GM18873 (cell line): ENCODE results near the gene FOXL3.
"Not testable (repeated sequence)": the region's sequence is repeated elsewhere in the genome, so short reads cannot be mapped to it uniquely, and the experiment has no call there.

Experiments used
- ATAC-seq: cut with Tn5 transposase; IDR thresholded peaks from one replicate; pipeline ENCODE4 v1.9.1; 2021; ENCODE audit warnings: mild to moderate bottlenecking, moderate library complexity, moderate number of reproducible peaks; ENCODE audit not compliant: unreplicated experiment, low FRiP score

FOXL3 gene

DNA sequence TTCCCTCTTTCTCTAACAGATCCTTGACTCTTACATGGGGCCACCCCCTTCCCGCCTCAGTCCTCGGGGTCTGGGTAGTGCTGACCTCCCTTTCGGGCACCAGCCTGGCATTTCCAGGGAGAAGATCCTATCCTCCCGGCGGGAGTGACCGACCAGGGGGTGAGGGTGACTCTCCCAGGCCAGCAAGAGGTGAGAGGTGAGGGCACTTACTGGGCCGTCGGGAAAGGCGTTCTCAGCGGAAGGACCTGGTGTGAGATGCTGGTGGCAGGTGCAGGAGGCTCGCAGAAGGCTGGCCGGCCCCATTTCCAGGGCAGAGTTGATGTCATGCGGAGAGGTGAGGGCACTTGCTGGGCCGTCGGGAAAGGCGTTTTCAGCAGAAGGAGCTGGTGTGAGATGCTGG lies 4.2 kb upstream of the FOXL3 start:
- no peak for ATAC-seq

DNA sequence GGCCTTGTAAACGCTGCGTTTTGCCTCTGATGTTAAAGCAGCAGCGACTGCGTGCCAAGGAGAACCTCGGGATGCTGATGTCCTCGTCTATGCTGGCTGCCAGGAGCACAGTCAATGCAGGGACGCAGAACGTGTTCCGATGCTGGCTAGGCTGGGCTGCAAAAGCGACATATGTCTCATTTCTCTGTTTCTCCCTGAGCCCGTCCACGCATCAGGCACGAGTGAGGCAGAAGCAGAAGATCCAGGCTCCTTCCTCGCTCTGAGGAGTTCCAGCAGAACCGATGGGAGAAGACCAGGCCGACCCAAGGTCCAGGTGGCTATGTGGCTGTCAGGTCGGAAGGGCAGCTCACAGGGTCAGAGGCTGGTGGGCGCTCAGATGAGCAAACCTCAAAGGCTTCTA lies 3.7 kb upstream of the FOXL3 start:
- no peak for ATAC-seq

- ATAC-seq: no peak
These were observed 1.3 kb upstream of the FOXL3 start for GRCh38 chr7:288671-289101.

DNA sequence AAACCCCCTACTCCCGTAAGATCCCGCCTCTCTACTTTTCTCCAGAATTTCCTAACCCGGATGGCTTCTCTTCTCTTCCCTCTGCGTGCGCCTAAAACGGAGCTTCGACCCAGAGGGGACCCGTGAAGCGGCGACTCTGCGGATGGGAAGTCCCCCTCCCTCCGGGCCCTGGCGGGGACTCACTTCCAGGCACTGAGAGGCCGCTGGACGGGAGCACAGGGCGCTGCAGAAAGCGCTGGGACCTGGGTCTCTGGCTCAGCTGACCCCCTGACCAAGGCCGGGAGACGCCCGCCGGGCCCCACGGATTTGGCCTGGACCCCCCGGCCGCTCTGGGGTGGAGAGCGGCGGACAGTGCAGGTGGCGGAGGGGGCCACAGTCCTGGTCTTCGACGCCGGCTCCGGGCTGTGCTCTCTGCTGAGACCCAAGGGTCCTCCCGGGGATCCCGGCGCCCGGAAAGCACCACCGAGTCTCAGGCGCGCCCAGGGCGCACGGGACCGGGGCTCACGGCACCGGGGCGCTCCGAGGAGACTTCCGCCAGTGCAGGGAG lies 688 bp upstream of the FOXL3 start:
- ATAC-seq: no peak

GRCh38 chr7:290554-291372 lies 793 bp downstream of the FOXL3 start:
- no peak for ATAC-seq

- ATAC-seq: no peak
These were observed 1.6 kb downstream of the FOXL3 start for GRCh38 chr7:291373-292092.

DNA sequence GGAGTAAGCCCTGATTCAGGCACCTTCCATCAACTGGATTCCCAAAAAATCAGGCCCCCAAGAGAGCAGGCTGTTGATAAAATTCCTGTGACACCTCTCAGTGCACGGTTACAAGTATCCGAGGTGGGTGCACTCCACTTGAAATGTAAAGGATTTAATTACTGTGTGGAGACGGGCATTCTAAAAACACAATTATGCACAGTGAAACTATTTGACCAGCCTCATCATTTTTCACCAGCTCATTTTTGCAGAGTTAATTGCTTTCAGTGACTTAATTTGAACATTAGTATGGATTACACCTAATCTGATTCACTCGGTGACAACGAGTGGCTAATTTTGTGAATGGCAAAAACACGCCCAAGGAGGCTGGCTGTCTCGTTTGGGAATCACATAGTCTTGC lies 2.3 kb downstream of the FOXL3 start:
- ATAC-seq: no peak

- no peak for ATAC-seq
These were observed 2.9 kb downstream of the FOXL3 start for GRCh38 chr7:292826-293225.

- no peak for ATAC-seq
These were observed 3.9 kb downstream of the FOXL3 start for GRCh38 chr7:293681-294439.

DNA sequence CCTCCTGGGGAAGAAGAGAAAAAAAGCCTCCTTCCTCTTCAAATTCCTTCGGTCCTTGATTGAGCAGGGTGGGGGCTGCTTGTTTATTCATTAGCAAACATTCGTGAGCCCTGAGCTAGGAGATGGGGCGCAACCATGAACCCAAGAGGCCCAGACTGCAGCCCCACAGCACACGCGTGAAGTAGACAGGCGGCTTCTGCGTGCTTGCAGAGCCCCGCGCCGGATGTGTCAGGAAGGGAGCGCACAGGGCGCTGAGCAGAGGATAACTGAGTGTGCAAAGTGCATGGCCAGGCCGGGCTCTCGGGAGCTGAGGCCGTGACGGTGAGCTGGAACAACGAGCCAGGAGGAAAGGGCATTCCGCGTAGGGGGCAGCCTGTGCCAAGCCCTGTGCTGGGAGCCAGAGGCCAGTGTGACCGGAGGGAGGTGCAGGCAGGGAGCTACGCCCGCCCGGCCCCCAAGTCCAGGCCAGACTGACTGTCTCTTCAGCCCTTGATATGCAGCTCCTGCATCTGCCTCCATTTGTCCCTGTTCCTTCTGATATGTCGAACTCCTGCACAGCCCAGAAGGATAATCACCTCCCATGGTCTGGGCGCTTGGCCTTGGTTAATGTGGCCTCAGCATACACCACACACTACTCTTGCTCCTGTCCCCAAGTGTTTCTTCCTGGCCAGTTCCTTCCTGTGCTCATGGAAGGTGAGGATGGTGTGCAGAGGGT lies 4.6 kb downstream of the FOXL3 start:
- ATAC-seq: no peak

GRCh38 chr7:295155-296154 lies 5.5 kb downstream of the FOXL3 start:
- ATAC-seq: no peak

DNA sequence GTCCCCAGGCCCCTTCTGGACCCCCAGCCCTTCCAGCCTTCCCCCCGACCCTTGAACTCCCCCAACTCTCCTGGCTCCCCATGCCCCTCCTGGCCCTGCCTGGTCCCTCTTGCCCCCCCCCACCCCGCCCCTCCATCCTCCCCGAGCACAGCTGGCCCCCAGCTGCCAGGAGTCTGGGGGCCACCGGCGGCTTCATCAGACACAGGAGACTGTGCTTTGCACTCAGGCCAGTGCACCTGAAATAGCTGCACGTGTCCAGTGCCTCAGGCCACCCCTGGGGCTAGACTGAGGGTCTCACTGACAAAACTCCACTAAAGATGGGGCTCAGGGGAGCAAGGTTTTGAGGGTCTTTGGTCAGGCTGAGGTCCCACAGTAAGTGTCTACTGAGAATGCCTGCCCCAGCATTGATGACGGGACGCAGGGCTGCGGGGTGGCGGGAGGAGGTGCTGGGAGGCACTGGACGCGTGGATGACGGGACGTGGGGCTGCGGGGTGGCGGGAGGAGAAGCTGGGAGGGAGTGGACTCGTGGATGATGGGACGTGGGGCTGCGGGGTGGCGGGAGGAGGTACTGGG lies 6.5 kb downstream of the FOXL3 start:
- ATAC-seq: no peak

DNA sequence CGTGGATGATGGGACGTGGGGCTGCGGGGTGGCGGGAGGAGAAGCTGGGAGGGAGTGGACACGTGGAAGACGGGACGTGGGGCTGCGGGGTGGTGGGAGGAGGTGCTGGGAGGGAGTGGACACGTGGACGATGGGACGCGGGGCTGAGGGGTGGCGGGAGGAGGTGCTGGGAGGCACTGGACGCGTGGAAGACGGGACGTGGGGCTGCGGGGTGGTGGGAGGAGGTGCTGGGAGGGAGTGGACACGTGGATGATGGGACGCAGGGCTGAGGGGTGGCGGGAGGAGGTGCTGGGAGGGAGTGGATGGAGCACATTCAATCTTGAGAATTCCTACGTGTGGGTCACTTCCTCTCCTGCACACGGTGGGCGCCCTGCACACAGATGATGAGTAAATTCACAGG lies 7.2 kb downstream of the FOXL3 start:
- not testable (repeated sequence) for ATAC-seq

DNA sequence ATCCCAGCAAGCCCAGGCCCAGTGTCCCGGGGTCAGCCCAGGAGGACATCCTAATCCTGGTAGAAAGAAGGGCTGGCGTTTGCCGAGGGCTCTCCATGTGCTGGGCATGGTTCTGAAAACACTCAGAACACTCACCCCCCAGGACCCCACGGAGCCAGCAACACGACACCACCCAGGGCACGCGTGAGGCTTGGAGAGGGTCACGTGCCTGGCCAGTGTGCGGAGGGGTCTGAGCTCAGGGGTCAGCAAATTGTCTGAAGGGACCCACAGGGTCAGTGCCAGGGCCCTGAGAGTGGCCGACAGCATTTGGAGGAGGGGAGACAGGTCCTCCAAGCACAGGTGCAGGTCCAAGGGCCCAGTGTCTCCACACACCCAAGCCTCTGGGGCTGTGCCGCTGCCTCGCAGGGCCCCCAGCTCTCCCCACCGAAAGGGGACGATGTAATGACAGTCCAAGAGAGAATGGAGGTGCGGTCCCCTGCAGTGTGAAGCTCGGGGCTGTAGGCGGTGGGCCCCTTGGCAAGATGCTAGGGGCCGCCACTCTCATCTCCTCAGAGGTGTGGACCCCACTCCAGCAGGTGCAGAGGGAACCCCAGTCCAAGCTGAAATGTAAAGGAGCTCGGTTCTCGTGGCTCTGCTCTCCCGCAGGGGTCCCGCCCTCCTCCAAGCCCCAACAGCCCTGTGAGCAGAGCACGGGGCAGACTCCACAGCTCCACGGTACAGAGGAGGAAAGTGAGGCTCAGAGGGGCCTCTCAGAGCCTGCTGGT lies 7.8 kb downstream of the FOXL3 start:
- no peak for ATAC-seq

DNA sequence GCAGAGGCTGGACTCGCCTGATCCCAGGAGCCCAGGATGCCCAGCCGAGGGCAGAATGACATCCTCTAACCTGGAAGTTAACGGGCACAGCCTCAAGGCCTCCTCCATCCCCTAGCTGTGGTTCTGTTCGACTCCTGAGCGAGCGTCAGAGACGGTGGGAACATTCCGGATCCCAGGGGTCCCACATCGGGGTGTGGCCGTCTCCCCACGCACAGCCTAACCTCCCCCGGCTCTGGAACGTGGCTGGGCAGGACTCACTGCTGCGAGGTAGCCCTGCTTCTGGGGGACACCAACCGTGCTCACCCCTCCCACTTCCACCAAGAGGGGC lies 8.4 kb downstream of the FOXL3 start:
- no peak for ATAC-seq

- no peak for ATAC-seq
These were observed 8.8 kb downstream of the FOXL3 start for GRCh38 chr7:298743-299142.

DNA sequence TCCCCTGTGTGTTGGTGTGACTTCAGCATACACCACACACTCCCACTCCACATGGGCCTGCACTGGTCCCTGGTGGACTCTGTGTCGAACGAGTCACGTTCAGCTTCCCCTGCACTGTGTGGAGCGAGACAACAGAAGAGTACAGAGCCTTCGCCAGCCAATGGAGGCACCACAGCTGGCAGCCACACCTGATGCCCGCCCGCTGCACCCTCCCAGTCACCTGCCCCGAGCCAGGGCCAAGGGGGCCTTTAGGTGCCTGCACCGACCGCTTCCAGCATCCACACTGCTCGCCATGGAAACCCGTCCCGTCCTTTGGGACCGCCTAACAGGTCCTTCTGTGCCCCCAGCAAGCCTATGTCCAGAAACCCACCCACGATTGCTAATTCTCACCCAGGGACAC lies 9.2 kb downstream of the FOXL3 start:
- ATAC-seq: no peak

- ATAC-seq: no peak
These were observed 9.7 kb downstream of the FOXL3 start for GRCh38 chr7:299628-300027.
